Panc1 (cell line): Measurements from ENCODE around the gene RALB.

ENCODE experiments used
- POLR2AphosphoS5 ChIP-seq: IDR thresholded peaks from 2 replicates; pipeline ENCODE4 v1.6.1; 2012; ENCODE audit warnings: mild to moderate bottlenecking, low read depth, low read length, moderate library complexity
- SIN3A ChIP-seq: IDR thresholded peaks from 2 replicates; pipeline ENCODE4 v1.6.1; 2012; ENCODE audit warnings: low read depth, mild to moderate bottlenecking, low read length, moderate library complexity, borderline replicate concordance; ENCODE audit not compliant: insufficient read depth
- TCF7L2 ChIP-seq: IDR thresholded peaks from 2 replicates; pipeline ENCODE4 v1.6.1; 2011; ENCODE audit warnings: mild to moderate bottlenecking, low read depth, low read length, inconsistent platforms
- TF ChIP-seq, protein P1 (sequence below): fragments of 450-650 bp; IDR thresholded peaks from 2 replicates; pipeline ENCODE4 v1.5.1; 2017; ENCODE audit warnings: mild to moderate bottlenecking
- TF ChIP-seq, protein P2 (sequence below), 2 experiments: IDR thresholded peaks; 2 replicates each; pipeline ENCODE4 v1.6.1; 2011 to 2012; ENCODE audit warnings: low read depth in 2 of 2, control low read depth in 1 of 2, low read length in 1 of 2, mild to moderate bottlenecking in 1 of 2, moderate library complexity in 1 of 2; ENCODE audit not compliant: insufficient read depth in 1 of 2

DNA sequence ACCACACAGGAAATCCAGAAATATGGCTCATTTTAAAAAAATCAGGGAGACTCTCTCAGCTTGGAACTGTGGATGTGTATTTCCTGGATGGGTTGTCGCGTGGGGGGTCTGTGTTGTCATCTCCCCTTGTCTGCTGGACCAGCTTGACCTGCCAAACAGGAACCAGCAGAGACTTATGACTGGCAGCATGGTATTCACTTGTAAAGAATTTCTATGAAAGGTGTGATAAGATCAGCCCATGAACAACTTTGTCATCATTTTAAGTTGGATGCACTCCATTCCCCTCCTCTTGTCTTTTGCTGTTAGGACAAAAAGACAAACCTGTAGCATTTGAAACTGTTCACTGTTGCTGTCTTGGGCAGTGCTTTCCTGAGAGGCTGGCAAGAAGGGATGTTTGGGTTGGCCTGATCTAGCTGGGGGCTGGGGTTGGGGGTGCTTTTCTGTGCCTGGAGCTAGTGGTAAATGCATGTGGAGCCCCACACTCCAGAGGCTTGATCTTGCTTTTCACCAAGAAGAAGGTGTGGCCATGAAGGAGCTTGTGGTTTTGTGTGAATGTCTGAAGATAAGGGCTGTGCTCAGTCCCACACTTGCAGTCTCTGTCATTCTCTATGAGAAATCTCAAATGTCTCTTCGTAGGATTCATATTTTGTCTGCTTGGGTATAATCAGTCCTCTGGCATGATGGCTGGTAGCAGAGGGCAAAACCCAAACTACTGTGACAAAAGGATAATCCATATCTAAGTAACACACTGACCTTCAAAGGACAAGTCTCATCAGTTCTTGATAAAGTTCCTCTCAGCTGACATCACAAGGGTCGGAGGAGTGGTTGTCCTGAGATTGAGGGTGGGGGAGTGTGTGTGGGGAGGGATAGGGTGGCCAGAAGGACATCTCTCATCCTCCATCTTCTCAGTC, 39.0 kb downstream of the RALB start:
- TF ChIP-seq, protein P1, sequence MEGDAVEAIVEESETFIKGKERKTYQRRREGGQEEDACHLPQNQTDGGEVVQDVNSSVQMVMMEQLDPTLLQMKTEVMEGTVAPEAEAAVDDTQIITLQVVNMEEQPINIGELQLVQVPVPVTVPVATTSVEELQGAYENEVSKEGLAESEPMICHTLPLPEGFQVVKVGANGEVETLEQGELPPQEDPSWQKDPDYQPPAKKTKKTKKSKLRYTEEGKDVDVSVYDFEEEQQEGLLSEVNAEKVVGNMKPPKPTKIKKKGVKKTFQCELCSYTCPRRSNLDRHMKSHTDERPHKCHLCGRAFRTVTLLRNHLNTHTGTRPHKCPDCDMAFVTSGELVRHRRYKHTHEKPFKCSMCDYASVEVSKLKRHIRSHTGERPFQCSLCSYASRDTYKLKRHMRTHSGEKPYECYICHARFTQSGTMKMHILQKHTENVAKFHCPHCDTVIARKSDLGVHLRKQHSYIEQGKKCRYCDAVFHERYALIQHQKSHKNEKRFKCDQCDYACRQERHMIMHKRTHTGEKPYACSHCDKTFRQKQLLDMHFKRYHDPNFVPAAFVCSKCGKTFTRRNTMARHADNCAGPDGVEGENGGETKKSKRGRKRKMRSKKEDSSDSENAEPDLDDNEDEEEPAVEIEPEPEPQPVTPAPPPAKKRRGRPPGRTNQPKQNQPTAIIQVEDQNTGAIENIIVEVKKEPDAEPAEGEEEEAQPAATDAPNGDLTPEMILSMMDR = no peak
- TF ChIP-seq TCF7L2 (no peak), POLR2AphosphoS5 (no peak), SIN3A (no peak)
- TF ChIP-seq, protein P2, sequence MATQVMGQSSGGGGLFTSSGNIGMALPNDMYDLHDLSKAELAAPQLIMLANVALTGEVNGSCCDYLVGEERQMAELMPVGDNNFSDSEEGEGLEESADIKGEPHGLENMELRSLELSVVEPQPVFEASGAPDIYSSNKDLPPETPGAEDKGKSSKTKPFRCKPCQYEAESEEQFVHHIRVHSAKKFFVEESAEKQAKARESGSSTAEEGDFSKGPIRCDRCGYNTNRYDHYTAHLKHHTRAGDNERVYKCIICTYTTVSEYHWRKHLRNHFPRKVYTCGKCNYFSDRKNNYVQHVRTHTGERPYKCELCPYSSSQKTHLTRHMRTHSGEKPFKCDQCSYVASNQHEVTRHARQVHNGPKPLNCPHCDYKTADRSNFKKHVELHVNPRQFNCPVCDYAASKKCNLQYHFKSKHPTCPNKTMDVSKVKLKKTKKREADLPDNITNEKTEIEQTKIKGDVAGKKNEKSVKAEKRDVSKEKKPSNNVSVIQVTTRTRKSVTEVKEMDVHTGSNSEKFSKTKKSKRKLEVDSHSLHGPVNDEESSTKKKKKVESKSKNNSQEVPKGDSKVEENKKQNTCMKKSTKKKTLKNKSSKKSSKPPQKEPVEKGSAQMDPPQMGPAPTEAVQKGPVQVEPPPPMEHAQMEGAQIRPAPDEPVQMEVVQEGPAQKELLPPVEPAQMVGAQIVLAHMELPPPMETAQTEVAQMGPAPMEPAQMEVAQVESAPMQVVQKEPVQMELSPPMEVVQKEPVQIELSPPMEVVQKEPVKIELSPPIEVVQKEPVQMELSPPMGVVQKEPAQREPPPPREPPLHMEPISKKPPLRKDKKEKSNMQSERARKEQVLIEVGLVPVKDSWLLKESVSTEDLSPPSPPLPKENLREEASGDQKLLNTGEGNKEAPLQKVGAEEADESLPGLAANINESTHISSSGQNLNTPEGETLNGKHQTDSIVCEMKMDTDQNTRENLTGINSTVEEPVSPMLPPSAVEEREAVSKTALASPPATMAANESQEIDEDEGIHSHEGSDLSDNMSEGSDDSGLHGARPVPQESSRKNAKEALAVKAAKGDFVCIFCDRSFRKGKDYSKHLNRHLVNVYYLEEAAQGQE (IDR thresholded peaks at IDR 0.05; ENCODE audit: insufficient read depth in 1 of 2, low read depth in 2 of 2, low read length in 1 of 2) = no peak
